Natural killer cell (primary cell): ENCODE measurements around the gene CDKN2B-AS1. TPM values are rescaled to one million over a fixed set of nuclear protein-coding genes. Genes with fewer than 3 reads are reported as not detected.
A peak's percentile ranks its signal among the peaks of the same experiment; 100 is the strongest.

Source experiments
- ATAC-seq, 3 donors: fragments of 150-1000 bp in 2 of 3; fragments of 200-7000 bp in 1 of 3; cut with Tn5 transposase; 1 replicate in 1 of 3; 2 replicates in 2 of 3; pipeline ENCODE4 v1.10.0; 2021; ENCODE audit warnings: mild to moderate bottlenecking in 2 of 3, moderate library complexity in 2 of 3
- DNase-seq, 2 donors: peaks; one replicate each; pipeline versions ENCODE4 v3.0.0 to v3.0.0-alpha.2; 2013 to 2021; ENCODE audit warnings: mixed read lengths in 1 of 2
- H3K27ac ChIP-seq: one replicate; pipeline ENCODE4 v1.5.1; 2013; ENCODE audit warnings: mild to moderate bottlenecking, low read length
- H3K27me3 ChIP-seq: one replicate; pipeline ENCODE4 v1.6.1; 2013; ENCODE audit warnings: low read length; ENCODE audit not compliant: control insufficient read depth, insufficient read depth
- H3K36me3 ChIP-seq: one replicate; pipeline ENCODE4 v1.6.1; 2013; ENCODE audit warnings: low read length; ENCODE audit not compliant: control insufficient read depth, insufficient read depth
- H3K4me1 ChIP-seq: one replicate; pipeline ENCODE4 v1.6.1; 2013; ENCODE audit warnings: low read length; ENCODE audit not compliant: control insufficient read depth, insufficient read depth
- H3K4me3 ChIP-seq: one replicate; pipeline ENCODE4 v1.5.1; 2013; ENCODE audit warnings: low read length
- H3K9me3 ChIP-seq: one replicate; pipeline ENCODE4 v1.6.1; 2013; ENCODE audit warnings: low read length; ENCODE audit not compliant: control insufficient read depth, insufficient read depth
- H3K27ac Mint-ChIP-seq, 2 donors: one replicate each; pipeline ENCODE4 v1.8.0; 2022; ENCODE audit warnings: mild to moderate bottlenecking in 2 of 2, mixed read lengths in 2 of 2, moderate library complexity in 1 of 2
- H3K27me3 Mint-ChIP-seq, 2 donors: one replicate each; pipeline ENCODE4 v1.8.0; 2022; ENCODE audit warnings: low read depth in 2 of 2, mixed read lengths in 2 of 2
- H3K36me3 Mint-ChIP-seq: one replicate; pipeline ENCODE4 v1.8.0; 2022; ENCODE audit warnings: mixed read lengths
- H3K4me1 Mint-ChIP-seq, 2 donors: one replicate each; pipeline ENCODE4 v1.8.0; 2022; ENCODE audit warnings: mixed read lengths in 2 of 2
- H3K4me3 Mint-ChIP-seq: one replicate; pipeline ENCODE4 v1.8.0; 2022; ENCODE audit warnings: mild to moderate bottlenecking, moderate library complexity, mixed read lengths
- H3K9me3 Mint-ChIP-seq, 2 donors: one replicate each; pipeline ENCODE4 v1.8.0; 2022; ENCODE audit warnings: mixed read lengths in 2 of 2
- CTCF ChIP-seq: fragments of 200-600 bp; IDR thresholded peaks from one replicate; pipeline ENCODE4 v1.8.0; 2022; ENCODE audit warnings: antibody characterized with exemption
- WGBS: methylation state at CpG from one replicate; pipeline ENCODE4 v1.1.7; 2013; ENCODE audit warnings: missing lambda C conversion rate; ENCODE audit not compliant: insufficient coverage; 5-methylcytosine and 5-hydroxymethylcytosine counted together
- intact Hi-C: fragments of 100-400 bp; cut with micrococcal nuclease; formaldehyde crosslinking; loops from one replicate; pipeline ENCODE4 v1.14.2; 2022
- total RNA-seq, 4 donors: library from RNA; stranded (reverse); fragments of 120-200 nt in 1 of 4; gene quantifications; one replicate each; pipeline versions ENCODE4 v1.2.3 to v1.2.4, GENCODE V29; 2013 to 2022

Gene CDKN2B-AS1
- total RNA-seq, 3 donors from 2014 or later (not counting 1 experiment from before 2014, with no cell fraction given), result 2.6 to 4.3 (median 3.1) TPM

- no peak for TF ChIP-seq CTCF
- 17% methylated on average over 10 of the region's 15 CpGs for WGBS
- peaks cover 28% of the 10 kb centered on the region for H3K9me3 ChIP-seq
- peaks cover 18% of the 10 kb centered on the region for H3K36me3 Mint-ChIP-seq
- peaks cover 93% of the 10 kb centered on the region for H3K27me3 ChIP-seq
- DNase-seq (no peak), ATAC-seq (no peak)
- no peak overlapping the region for H3K27ac ChIP-seq
- peaks cover 81 to 96% of the 10 kb centered on the region in 2 donors for H3K27me3 Mint-ChIP-seq
- H3K4me1 ChIP-seq, result peaks cover 26% of the 10 kb centered on the region
- H3K27ac Mint-ChIP-seq, result peak overlapping the region in 1 of 2 donors; percentile 3
- intact Hi-C loops, result loop anchor here (2.0 to 5.0 kb wide), 2 partner anchors 21 to 41 kb away; partner anchors contain the start of gene CDKN2B
- H3K9me3 Mint-ChIP-seq, result peaks cover 0 to 8% of the 10 kb centered on the region in 2 donors
- H3K4me1 Mint-ChIP-seq, result peaks cover 28 to 38% of the 10 kb centered on the region in 2 donors
- H3K4me3 ChIP-seq, result no peak overlapping the region
- H3K36me3 ChIP-seq, result no peaks in the 10 kb centered on the region
- H3K4me3 Mint-ChIP-seq, result peak overlapping the region; percentile 10
Measured at GRCh38 chr9:21966140-21966851, 28.3 kb upstream of the CDKN2B-AS1 start.

GRCh38 chr9:21967169-21967568 is 27.4 kb upstream of the CDKN2B-AS1 start:
- DNase-seq (no peak), ATAC-seq (no peak)
- peaks cover 80 to 97% of the 10 kb centered on the region in 2 donors for H3K27me3 Mint-ChIP-seq
- peaks cover 0 to 8% of the 10 kb centered on the region in 2 donors for H3K9me3 Mint-ChIP-seq
- H3K4me1 Mint-ChIP-seq, result peaks cover 28 to 38% of the 10 kb centered on the region in 2 donors
- no peak for TF ChIP-seq CTCF
- H3K36me3 Mint-ChIP-seq, result peaks cover 18% of the 10 kb centered on the region
- 10% methylated on average over 19 of the region's 19 CpGs for WGBS
- Histone ChIP-seq H3K27ac (no peak overlapping the region), H3K36me3 (no peaks in the 10 kb centered on the region), H3K27me3 (peaks cover 96% of the 10 kb centered on the region), H3K9me3 (peaks cover 28% of the 10 kb centered on the region), H3K4me3 (no peak overlapping the region), H3K4me1 (peaks cover 26% of the 10 kb centered on the region)
- no peak overlapping the region for H3K27ac Mint-ChIP-seq
- intact Hi-C loops, result loop anchor here (2.0 to 5.0 kb wide), 2 partner anchors 20 to 40 kb away; partner anchors contain the start of gene CDKN2B
- H3K4me3 Mint-ChIP-seq, result no peak overlapping the region

GRCh38 chr9:21967702-21968101 is 26.9 kb upstream of the CDKN2B-AS1 start:
- peaks cover 0 to 8% of the 10 kb centered on the region in 2 donors for H3K9me3 Mint-ChIP-seq
- peak in 1 of 2 donors; percentile 36 for DNase-seq

More at GRCh38 chr9:21967702-21968101, 26.9 kb upstream of the CDKN2B-AS1 start:
- no peak overlapping the region for H3K27ac Mint-ChIP-seq
- H3K36me3 Mint-ChIP-seq, result peaks cover 15% of the 10 kb centered on the region
- intact Hi-C loops, result loop anchor here (2.0 to 5.0 kb wide), 2 partner anchors 19 to 40 kb away; partner anchors contain the start of gene CDKN2B
- no peak for ATAC-seq
- peak overlapping the region; percentile 59 for H3K4me3 Mint-ChIP-seq
- Histone ChIP-seq H3K4me1 (peaks cover 26% of the 10 kb centered on the region), H3K27me3 (peaks cover 98% of the 10 kb centered on the region), H3K27ac (no peak overlapping the region), H3K36me3 (no peaks in the 10 kb centered on the region), H3K4me3 (no peak overlapping the region), H3K9me3 (peaks cover 28% of the 10 kb centered on the region)
- H3K4me1 Mint-ChIP-seq, result peaks cover 28 to 38% of the 10 kb centered on the region in 2 donors
- WGBS, result 17% methylated on average over 9 of the region's 10 CpGs
- H3K27me3 Mint-ChIP-seq, result peaks cover 81 to 97% of the 10 kb centered on the region in 2 donors
- no peak for TF ChIP-seq CTCF
